ENCODE results near the gene PIH1D2. TPM values are rescaled to one million over a fixed set of nuclear protein-coding genes. Genes with fewer than 3 reads are reported as not detected.

Gene PIH1D2
- total RNA-seq, 1 experiment from 2014 or later, result 1.7 TPM

DNA sequence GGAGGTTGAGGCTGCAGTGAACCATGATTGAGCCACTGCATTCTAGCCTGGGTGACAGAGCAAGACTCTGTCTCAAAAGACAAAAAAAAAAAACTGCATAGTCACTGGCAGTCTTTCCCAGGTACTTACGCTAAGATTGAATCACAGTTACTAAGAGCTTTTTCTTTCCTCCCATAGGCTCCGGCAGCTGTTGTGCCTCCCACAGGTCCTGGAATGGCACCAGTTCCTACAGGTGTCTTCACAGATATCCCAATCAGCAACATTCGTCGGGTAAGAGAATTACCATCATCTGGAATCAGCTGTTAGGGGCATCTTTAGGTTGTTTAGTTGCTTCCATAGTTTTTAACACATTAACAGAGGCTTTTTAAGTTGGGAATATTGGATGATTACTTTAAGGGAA is 28.9 kb downstream of the PIH1D2 start:
- H3K4me3 ChIP-seq (ENCODE audit: low read length), result no peak overlapping the region
- H3K4me1 ChIP-seq (ENCODE audit: insufficient read depth, low read length), result peaks cover 16% of the 10 kb centered on the region
- H4K20me1 ChIP-seq (ENCODE audit: low read length), result no peaks in the 10 kb centered on the region
- ATAC-seq, result no peak
- peaks cover 4% of the 10 kb centered on the region; the same call in 1 of the 2 replicates for H3K79me2 ChIP-seq (ENCODE audit: low read length)
- H3K9ac ChIP-seq (ENCODE audit: low read length), result no peak overlapping the region
- ChIA-PET POLR2A (ENCODE audit: unreplicated experiment) (no interaction called here), CTCF (no interaction called here)
- no peak overlapping the region for H2AFZ ChIP-seq (ENCODE audit: low read length)
- no peaks in the 10 kb centered on the region for H3K9me2 ChIP-seq (replicated peaks; ENCODE audit: low read length)
- H3K9me3 ChIP-seq (ENCODE audit: low read length), result no peaks in the 10 kb centered on the region
- no peaks in the 10 kb centered on the region for H3K27me3 ChIP-seq (ENCODE audit: low read length)
- no TSS peak for BruUV-seq (replicated peaks)
- no peak for DNase-seq
- TF ChIP-seq, protein P1, sequence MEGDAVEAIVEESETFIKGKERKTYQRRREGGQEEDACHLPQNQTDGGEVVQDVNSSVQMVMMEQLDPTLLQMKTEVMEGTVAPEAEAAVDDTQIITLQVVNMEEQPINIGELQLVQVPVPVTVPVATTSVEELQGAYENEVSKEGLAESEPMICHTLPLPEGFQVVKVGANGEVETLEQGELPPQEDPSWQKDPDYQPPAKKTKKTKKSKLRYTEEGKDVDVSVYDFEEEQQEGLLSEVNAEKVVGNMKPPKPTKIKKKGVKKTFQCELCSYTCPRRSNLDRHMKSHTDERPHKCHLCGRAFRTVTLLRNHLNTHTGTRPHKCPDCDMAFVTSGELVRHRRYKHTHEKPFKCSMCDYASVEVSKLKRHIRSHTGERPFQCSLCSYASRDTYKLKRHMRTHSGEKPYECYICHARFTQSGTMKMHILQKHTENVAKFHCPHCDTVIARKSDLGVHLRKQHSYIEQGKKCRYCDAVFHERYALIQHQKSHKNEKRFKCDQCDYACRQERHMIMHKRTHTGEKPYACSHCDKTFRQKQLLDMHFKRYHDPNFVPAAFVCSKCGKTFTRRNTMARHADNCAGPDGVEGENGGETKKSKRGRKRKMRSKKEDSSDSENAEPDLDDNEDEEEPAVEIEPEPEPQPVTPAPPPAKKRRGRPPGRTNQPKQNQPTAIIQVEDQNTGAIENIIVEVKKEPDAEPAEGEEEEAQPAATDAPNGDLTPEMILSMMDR (conservative IDR thresholded peaks at IDR 0.05; ENCODE audit: low read depth, low read length), result no peak
- H3K36me3 ChIP-seq (ENCODE audit: low read depth, low read length), result peaks cover 64% of the 10 kb centered on the region
- intact Hi-C loops (cut with micrococcal nuclease), result no loop called here
- peaks cover 7% of the 10 kb centered on the region for H3F3A ChIP-seq (ENCODE audit: low read length, unreplicated experiment)
- H3K27ac ChIP-seq (ENCODE audit: low read length), result no peak overlapping the region
- no peak overlapping the region for H3K4me2 ChIP-seq (ENCODE audit: low read length)

DNA sequence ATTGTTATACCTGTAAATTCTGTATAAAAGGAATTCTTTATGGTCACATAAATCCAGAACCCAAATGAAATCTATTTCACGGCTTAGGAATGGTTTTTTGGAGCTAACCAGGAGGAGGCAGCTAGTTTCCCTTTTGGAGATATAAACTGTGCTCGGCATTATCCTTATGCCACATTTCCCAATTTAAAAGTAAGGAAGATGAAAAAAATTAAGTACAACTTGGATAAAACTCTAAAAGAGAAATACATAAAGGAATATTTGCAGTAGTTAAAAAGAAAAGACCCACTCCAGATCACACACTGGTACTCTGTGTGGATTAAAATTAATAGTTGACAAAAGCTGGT is 30.9 kb downstream of the PIH1D2 start:
- Histone ChIP-seq H3K27ac (ENCODE audit: low read length) (no peak overlapping the region), H3K27me3 (ENCODE audit: low read length) (no peaks in the 10 kb centered on the region), H3K4me1 (ENCODE audit: insufficient read depth, low read length) (peaks cover 12% of the 10 kb centered on the region), H3K4me2 (ENCODE audit: low read length) (no peak overlapping the region), H3K79me2 (ENCODE audit: low read length) (no peaks in the 10 kb centered on the region; the same call in 1 of the 2 replicates), H3K36me3 (ENCODE audit: low read depth, low read length) (peaks cover 61% of the 10 kb centered on the region), H3K9me3 (ENCODE audit: low read length) (no peaks in the 10 kb centered on the region), H4K20me1 (ENCODE audit: low read length) (no peaks in the 10 kb centered on the region), H2AFZ (ENCODE audit: low read length) (no peak overlapping the region), H3K9ac (ENCODE audit: low read length) (no peak overlapping the region), H3K9me2 (replicated peaks; ENCODE audit: low read length) (no peaks in the 10 kb centered on the region), H3F3A (ENCODE audit: low read length, unreplicated experiment) (peaks cover 7% of the 10 kb centered on the region), H3K4me3 (ENCODE audit: low read length) (no peak overlapping the region)
- CTCF ChIA-PET, result no interaction called here
- TF ChIP-seq EZH2phosphoT487 (IDR thresholded peaks at IDR 0.05; ENCODE audit: borderline replicate concordance, low read length) (no peak), EZH2 (IDR thresholded peaks at IDR 0.05; ENCODE audit: low read length, unreplicated experiment) (no peak)
- TF ChIP-seq, protein P1 (conservative IDR thresholded peaks at IDR 0.05; ENCODE audit: low read depth, low read length), result no peak
- no peak for DNase-seq
- intact Hi-C loops (cut with micrococcal nuclease), result no loop called here
- POLR2A ChIA-PET (ENCODE audit: unreplicated experiment), result no interaction called here
- BruUV-seq (replicated peaks), result no TSS peak
- no peak for ATAC-seq

DNA sequence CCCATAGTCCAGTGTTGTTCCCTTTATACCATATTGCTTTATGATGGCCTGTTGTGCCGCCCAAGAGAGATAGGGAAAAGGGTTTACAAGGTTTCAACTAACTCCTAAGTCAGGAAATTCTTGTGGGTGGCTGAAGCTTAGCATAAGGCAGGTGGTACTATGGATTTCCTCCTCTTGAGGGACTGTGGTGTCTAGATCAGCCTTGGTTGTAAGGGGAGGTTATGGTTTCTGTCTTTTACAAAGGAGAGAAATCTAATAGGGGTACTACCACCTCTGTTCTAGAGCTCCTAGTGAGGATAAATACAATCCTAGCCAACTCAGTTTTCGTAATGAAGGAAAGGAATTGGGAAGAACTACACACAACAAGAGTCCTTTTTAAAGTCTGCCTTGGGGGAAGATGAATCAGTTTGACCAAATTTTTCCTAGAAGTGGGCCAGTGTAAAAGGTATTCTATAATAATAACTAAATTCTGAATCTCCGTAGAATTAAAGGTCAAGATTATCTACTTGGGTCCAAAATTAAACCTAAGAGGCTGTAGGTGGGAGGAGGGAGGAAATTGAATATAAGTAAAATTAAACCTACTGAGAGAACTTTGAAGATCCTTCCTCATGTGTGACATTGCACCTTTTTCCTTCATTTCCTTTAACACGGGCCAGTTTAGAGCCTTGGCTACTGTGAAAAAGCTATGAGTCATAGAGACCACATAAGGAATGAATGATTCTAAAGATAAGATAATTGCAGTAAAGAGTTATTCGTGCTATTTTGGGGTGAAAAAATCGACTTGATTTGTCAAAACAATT is 31.5 kb downstream of the PIH1D2 start:
- H2AFZ ChIP-seq (ENCODE audit: low read length), result no peak overlapping the region
- peaks cover 12% of the 10 kb centered on the region for H3K4me1 ChIP-seq (ENCODE audit: insufficient read depth, low read length)
- H3F3A ChIP-seq (ENCODE audit: low read length, unreplicated experiment), result peaks cover 7% of the 10 kb centered on the region
- no peaks in the 10 kb centered on the region for H3K9me3 ChIP-seq (ENCODE audit: low read length)
- ChIA-PET POLR2A (ENCODE audit: unreplicated experiment) (no interaction called here), CTCF (no interaction called here)
- no peaks in the 10 kb centered on the region for H3K9me2 ChIP-seq (replicated peaks; ENCODE audit: low read length)
- H3K4me3 ChIP-seq (ENCODE audit: low read length), result no peak overlapping the region
- intact Hi-C loops (cut with micrococcal nuclease), result no loop called here
- TF ChIP-seq, protein P1 (conservative IDR thresholded peaks at IDR 0.05; ENCODE audit: low read depth, low read length), result no peak
- TF ChIP-seq EZH2phosphoT487 (IDR thresholded peaks at IDR 0.05; ENCODE audit: borderline replicate concordance, low read length) (no peak), EZH2 (IDR thresholded peaks at IDR 0.05; ENCODE audit: low read length, unreplicated experiment) (no peak)
- H3K79me2 ChIP-seq (ENCODE audit: low read length), result no peaks in the 10 kb centered on the region; the same call in 1 of the 2 replicates
- H3K4me2 ChIP-seq (ENCODE audit: low read length), result 0 out of 2 replicates have a peak overlapping the region, but pooled peaks have one; percentile 5
- no peaks in the 10 kb centered on the region for H3K27me3 ChIP-seq (ENCODE audit: low read length)
- no peak overlapping the region; the same call in 1 of the 2 replicates for H3K27ac ChIP-seq (ENCODE audit: low read length)
- no peak overlapping the region for H3K9ac ChIP-seq (ENCODE audit: low read length)
- H4K20me1 ChIP-seq (ENCODE audit: low read length), result no peaks in the 10 kb centered on the region
- DNase-seq (peak; percentile 41), ATAC-seq (peak; percentile 54)
- peaks cover 65% of the 10 kb centered on the region for H3K36me3 ChIP-seq (ENCODE audit: low read depth, low read length)
- BruUV-seq (replicated peaks), result no TSS peak
